GM19023 (cell line): ENCODE data around the gene ABCA4.

Experiments used
- ATAC-seq: cut with Tn5 transposase; IDR thresholded peaks from one replicate; pipeline ENCODE4 v1.9.1; 2021; ENCODE audit warnings: mild to moderate bottlenecking, moderate library complexity; ENCODE audit not compliant: unreplicated experiment

The ABCA4 gene

DNA sequence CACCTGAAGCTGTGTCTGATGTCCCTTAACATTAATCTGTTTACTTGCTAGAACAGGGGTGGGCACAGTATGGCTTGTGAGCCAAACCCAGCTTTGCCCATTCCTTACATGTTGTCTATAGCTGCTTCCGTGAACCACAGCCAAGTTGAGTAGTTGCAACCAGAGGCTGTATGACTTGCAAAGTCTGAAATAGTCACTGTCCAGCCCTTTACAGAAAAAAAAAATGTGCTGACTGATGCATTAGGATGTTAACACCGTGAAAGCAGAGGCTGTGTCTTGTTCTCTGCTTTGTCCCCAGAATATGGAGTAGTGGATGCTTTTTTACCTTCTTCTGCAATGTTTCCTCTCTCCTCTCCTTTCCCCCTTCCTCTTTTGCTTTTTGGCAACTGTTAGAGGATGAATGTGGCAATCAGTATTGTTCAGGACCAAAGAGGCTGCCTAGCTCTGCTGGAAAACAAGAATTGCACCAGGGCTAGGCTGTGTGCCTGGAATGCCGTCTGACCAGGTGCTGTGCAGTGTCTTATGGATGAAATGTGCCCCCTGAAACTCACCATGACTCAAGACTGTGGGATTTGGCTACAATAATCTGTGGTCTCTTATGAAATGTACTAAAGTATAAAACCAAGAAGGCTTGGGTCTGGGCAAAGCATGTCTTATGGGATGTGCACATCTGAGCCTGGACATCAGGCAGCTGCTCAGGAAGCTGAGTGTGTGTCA is 132.2 kb downstream of the ABCA4 start:
- ATAC-seq = no peak

DNA sequence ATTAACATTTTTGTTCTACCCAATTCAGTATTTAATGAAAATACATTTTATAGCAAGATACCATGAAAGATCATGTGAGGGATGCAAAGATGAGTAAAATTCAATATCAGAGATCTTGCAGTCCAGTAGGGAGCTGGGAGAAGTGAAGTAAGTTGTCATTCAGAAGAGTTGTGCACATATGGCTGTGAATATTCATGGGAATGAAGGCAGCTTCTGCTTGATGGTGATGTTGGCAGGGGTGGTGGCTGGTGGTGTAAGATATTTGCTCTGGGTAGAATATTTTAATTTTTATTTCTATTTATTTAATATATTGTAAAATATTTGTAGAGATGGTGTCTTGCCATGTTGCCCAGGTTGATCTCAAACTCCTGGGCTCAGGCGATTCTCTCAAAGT is 139.7 kb downstream of the ABCA4 start:
- no peak for ATAC-seq

DNA sequence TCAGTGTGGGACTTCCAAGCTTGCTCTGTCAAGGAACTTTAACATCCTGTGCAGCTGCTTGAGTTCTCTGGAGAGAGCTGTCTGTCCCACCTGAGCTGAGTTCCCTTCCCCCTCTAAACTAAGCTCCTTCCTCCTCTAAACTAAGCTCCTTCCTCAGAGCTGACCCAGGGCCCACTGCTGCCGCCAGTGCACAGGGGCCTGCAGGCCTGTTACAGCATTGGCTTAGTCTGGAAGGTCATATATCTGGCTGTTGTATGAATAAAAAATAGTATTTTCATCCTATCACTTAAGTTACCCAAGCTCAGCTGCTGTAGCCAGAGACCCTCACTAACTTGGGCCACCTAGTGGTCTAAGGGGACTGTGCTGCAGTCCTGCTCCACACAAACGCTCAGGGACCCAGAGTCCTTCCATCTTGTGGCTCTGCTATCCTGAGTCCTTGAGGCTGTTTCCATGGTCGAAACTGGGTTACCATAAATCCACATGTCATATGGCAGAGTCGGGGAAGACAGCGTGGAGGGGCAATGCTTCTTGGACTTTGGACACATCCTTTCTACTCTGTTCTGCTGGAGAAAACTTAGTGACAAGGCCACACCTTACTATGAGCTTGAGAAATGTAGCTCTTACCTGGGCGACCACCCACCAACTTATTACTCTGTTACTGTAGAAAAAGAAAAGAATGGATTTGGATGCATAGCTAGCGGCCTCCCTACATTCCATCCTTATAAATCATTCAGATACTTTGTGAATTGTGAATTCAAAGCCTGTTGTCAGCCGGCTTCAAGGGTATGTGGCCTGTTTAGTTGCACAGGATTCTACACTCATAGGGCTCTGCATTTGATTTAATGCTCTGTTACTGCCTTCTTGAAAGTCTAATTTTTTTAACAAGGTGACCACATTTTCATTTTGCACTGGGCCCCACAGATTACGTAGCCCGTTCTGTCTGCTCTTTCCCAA is 140.4 kb downstream of the ABCA4 start:
- no peak for ATAC-seq

DNA sequence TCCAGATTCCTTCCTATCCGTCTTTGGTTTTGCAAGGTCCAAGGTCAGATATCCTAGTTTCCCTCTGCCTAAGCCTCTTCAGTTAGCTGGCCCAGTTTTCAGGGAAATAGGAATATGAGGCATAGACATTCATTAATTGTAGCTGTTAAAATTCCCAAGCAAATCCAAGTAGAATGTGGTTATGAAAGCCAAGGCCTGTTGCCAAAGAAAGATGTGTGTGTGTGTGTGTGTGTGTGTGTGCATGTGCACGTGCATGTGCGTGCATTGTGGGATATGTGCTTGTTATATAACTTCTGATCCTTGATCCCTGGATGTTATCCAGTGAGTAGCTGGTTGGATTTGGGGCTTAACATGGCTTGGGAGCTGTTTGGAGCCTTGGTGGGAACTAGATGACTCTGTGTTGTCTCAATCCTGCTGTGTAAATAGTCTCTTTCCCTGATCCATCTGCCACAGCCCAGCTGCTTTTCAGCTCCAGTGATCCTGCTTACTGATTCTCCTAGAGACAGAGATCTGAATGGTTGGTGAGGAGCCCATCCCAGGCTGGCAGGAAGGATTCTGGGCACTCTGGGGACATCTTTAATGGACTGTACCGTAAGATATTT is 141.1 kb downstream of the ABCA4 start:
- ATAC-seq = no peak

DNA sequence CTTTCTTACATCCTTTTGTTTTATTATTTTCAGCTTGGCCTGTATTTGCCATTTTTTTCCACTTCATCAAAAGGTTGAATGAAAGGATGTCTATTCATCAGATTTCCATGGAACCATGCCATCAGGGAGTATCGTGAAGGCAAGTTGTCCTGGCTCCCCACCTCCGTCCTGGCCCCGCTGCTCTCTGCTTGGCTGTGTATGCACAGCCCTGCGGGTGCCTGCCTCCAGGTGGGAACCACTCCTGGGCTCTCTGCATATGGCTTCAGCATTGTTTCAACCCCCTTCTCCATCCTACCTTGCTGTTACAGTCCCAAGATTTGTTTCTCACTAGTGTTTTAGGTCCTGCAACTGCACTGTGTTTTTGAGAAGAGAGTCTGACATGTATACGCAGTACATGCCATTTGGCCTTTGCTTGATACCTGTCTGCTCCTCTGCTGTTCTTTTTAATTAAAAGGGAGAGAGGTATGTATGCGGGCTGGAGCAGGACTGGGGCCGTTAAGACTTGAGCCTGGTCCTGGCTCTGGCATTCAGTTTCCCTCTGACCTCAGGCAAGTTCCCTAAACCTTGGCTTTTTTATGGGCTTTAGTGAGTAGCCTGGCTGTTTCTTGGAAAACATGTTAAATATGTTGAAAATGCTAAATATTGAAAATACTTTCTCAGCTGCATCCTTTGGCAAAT is 141.8 kb downstream of the ABCA4 start:
- no peak for ATAC-seq

DNA sequence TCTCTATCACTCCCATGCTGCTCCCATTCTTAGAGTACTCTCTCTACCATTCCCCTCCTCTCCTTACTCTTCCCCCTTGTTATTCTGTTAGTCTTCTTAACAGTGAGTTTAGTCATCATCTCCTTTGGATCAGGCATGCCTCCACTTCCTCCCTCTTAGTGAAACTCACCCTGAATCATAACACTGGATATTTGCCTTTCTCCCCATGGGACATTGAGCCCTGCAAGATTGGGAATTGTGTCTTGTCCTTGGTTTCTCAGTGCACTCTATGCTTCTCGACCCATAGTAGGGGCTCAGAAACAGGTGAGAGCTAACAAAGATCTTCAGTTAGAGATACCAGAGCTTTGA is 143.4 kb downstream of the ABCA4 start:
- ATAC-seq = no peak

DNA sequence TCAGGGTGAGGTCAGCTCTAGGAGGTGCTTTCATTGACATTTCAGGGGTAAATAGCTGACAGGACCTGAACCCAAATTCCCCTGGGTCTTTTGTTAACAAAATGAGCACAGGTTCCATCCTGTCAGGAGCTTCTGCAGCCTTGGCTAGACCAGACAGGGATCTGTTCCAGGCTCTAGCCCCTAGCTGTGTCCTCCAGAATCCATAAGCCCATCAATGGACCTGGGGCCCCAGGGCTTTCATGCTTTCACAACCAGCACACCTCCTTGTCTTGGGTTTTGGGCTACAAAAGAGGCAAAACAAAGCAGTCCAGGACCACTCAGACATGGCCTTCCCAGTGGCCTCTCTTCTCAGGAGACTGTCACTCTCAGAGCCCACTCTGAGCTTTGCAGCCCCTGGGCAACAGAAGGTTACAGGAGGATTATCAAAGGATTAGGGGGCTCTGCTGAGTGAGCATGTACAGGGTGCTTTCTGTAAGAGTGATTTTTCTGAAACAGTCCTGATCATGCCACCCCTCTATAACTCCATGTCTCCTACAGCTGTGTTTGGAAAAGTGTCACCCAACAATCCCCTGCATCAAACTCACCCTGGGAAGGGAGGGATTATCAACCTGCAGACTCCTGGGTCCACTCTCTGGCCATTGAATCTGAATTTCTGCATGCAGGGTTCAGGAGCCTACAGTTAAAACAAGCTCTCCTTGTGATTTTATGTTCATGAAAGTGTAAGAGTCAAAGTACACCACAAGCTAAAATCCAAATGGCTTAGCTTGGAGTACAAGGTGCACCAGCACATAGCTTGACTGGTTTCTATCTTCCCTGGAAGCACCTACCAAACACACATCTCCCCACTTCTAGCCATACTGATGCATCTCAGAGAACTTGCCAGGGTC is 144.0 kb downstream of the ABCA4 start:
- ATAC-seq = no peak

DNA sequence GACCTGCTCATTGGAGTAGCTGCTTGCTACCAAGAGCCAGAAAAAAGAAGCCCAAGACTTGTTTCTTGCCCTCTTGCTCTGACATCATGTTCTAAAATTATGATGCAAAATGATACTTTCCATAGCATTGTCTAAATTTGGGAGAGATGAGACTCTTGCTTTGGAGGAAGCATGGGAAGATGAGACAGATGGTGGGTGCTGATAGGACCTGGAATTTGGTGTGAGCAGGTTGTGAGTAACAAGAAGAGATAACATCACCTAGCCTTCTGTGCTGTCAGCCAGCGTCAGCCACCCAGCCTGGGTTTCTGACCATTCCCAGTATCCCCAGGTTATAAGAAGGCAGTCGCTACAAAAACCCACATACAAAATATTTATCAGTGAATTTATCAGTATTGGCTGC is 144.7 kb downstream of the ABCA4 start:
- no peak for ATAC-seq

DNA sequence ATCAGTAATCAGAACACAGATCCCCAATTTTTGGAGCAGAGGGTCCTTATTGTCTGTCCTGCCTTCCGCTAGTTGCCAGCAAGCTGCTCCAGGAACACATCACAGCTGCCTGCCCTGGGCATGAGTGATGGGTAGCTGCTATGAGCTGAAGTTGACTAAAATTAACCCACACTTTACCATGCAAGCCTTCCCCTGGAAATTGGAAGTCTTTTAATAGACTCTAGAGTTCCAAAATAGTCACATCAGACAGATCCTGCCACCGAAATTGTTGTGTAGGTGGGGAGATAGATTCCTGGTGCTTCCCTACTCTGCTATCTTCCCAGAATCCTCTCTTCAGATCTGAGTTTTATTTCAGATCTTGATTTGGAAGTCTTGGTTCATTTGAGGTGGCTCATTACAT is 148.6 kb downstream of the ABCA4 start:
- ATAC-seq = no peak

DNA sequence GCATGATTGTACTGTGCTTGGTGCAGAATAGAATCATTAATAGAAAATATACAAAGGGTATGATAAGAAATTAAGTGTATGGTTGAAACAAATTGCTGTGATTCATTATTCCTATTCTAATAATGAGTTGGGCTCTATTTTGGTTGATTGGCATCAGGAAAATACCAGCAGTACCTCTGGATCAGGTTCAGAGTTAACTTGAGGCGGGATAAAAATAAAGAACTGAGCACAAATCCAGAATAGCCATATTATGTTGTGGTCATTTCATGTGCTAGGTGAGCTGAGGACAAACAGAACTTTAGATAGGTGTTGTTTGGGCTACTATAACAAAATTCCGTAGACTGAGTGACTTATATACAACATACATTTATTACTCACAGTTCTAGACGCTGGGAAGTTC is 151.1 kb downstream of the ABCA4 start:
- ATAC-seq = no peak

DNA sequence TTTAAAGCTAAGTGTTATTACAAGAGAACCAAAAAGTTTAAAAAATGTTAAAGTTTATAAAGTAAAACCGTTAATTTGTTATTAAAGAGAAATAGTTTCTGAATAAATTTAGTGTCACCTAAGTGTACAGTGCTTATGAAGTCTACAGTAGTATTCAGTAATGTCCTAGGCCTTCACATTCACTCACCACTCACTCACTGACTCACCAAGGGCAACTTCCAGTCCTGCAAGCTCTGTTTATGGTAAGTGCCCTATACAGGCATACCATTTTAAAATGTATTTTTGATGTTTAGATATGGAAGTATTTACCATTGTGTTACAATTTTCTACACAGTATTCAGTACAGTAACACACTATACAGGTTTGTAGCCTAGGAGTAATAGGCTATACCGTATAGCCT is 151.6 kb downstream of the ABCA4 start:
- no peak for ATAC-seq

DNA sequence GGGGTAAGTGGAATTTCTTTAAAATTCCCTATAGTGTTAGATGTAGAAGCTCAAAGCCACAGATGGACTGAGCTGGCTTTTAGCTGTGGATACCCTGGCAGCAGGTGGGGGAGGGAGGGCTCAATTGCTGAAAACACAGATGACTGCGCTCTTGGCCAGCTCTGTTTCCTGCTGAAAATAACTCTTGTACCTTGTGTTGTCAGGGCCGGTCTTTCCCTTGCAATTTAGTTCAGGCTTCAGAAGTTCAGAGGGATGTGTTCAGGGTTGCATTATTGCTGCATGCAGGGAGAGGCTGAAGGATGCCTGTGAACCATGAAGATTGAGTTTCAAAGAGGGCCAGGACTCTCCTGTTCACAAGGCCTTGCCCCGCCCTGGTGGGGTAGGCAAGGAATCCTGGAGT is 153.6 kb downstream of the ABCA4 start:
- no peak for ATAC-seq

DNA sequence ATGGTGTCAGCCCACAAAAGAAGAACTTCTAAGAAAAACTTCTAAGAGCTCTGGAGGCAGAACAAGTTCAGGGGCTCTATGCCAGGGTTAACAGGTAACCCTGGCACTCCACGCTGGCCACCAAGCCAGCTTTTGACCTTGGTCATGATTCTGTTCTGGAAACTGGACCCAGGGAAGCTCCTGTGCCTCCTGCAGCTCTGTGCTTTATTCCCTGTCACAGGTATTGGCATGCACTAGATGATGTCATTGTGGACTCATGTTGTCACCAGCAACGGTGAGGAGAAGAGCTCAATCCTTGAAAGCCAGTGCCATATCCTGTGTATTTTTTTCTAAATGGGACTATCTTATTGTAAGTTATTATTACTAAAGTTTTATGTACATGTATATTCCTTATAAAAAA is 155.1 kb downstream of the ABCA4 start:
- ATAC-seq = no peak

DNA sequence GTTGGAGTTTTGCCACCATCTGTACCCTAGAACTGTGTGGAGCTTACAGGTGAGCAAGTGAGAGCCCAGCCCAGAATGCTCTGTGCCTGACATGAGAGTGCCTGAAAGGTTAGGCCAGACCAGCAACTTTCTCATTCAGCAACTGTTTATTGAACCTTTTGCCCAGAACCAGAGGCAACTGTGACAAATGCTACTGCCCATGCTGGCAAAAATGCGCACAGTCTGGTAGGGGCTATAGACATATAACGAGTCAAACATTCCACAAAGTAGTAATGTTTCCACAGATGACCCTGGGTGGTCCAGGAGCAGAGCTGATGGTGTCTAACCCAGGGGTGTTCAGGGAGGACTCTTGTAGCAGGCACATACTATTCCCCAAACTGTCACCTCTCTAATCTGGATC is 155.7 kb downstream of the ABCA4 start:
- no peak for ATAC-seq

DNA sequence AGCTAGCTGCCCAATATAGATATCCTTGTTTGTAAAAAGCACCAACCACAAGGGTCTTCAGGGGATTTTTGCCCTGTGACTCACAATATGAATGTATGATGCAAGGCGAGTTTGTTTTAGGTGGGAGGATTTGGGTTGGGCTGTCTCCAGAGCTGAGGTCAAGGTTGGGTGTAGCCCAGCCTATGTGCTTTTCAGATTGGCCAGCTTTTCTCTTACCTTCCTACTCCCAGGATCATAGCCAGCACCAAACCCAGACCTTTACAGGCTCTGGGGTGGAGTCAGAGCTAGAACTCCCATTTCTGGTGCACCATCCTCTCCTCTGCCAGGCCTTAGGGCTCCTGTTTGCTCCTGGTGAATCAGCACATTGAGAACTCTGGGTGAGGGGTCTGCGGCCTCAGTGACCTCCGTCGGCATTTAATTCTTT is 156.2 kb downstream of the ABCA4 start:
- no peak for ATAC-seq

DNA sequence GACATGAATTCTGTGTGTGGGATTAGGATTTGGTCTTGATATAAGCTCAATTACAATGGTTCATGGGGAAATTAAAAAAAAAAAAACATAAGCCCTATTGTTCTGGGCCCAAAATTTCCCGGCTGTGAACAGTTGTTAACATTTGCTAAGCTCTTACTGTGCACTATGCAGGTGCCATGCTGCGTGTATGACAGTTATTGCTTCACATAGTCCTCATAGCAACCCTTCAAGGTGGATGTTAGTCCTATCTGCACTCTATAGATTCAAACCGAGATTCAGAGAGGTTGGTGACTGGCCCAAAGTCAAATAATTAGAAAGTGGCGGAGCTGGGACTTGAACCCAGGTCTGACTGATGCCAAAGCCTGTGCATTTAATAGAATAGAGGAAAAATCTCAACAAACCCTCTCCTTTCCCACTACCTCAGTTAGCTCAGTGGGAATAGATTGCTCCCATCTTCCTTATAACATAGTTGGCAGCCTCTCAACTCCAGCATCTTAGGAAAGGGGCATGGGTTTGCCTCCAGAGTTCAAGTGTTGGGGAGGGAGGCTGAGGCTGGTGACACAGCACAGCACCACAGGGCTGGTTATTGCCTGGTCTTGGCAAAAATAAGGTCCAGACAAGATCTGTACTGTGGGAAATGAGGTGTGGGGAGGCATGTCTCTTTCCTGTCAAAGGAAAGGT is 156.7 kb downstream of the ABCA4 start:
- no peak for ATAC-seq

DNA sequence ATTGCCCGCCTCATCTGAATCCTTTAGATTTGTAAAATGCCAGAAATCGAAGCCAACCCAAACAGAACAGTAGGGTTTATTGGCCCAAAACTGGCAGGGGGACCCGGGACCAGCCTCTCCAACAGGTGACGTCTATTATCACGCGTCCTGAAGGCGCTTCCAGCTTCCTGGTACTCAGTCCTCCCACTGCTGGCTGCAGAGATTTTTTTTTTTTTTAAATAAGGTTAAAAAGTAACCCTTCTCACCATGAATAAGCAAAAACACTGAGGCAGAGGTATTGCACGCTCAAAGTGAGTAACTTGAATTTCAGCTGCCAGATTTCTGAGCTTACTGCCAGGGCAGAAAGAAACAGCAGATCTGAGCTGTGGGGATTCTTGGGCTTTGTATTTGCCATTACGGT is 157.4 kb downstream of the ABCA4 start:
- no peak for ATAC-seq

DNA sequence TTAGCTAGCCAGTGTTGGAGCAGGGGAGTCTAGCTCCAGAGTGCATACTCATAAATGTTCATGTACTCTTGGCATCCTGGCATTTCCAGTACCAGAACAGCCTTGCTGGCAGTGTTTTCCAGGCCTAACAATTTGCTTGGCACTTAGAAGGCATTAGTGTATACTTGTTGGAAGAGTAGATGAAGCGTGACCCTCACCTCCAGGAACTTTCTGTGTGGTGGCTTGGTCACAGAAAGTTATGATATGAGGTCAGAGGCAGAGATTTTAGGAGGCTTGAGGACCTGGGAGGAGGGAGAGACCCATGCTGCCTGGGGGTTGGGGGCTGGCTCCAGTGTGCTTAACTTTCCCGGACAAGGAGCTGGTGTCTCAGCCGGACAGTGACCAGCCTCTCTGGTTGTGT is 159.0 kb downstream of the ABCA4 start:
- ATAC-seq = no peak

DNA sequence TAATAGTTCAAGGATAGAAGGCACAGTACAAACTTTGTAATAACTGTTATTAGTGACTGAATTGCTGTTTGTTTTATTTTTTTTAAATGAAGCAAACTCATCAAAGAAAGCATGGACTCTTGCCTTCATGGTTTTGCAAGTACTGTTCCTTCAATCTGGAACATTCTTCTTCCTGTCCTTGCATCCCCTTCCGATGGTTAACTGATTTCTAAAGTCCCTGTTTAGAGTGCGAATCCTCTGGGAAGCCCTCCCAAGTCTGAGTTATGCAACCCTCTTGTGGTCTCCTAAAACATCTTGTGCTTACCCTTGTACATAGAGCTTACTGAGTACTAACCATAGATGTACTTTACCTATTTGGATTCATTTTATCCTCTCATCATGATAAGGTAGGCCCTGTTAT is 159.5 kb downstream of the ABCA4 start:
- no peak for ATAC-seq

DNA sequence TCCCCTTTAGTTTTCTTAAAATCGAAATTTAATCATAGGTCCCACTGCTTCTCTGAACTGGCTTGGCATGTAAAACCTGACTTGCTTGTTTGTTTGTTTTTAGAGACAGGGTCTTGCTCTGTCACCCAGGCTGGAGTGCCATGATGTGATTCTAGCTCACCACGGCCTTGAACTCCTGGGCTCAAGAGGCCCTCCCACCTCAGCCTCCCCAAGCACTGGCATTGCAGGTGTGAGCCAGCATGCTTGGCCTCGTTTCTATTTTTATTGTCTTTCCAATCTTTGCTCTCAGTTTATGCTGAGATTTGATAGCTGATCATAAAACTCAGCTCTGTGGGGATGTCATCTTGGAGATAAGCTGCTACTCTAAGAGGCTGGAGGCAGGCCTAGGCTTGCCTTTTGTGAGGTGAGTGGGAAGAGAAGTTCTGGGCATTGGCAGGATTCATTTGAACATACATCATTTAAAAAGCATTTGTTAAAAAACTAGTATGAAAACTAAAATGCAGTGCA is 160.3 kb downstream of the ABCA4 start:
- ATAC-seq = no peak
